ENCODE results near the gene SLC25A40.
"Not testable (repeated sequence)": the region's sequence is repeated elsewhere in the genome, so short reads cannot be mapped to it uniquely, and the experiment has no call there.

Gene SLC25A40

GRCh38 chr7:87876040-87876868 lies at the start of gene SLC25A40, which contains the start of gene DBF4:
Gene SLC25A40 (minus strand): TSS chr7:87876360. CDS start chr7:87858727, 17,633 bp downstream.
Gene DBF4 (plus strand): TSS chr7:87876493. CDS start chr7:87876733, 240 bp downstream.
- peak; percentile 66 for DNase-seq

GRCh38 chr7:87922759-87923395 lies 46.7 kb upstream of the SLC25A40 start:
- not testable (repeated sequence) for DNase-seq

GRCh38 chr7:87920578-87920977 lies 44.4 kb upstream of the SLC25A40 start:
- DNase-seq, result no peak

GRCh38 chr7:87919875-87920274 lies 43.7 kb upstream of the SLC25A40 start:
- no peak for DNase-seq

- DNase-seq, result no peak
These were observed 42.6 kb upstream of the SLC25A40 start for GRCh38 chr7:87918740-87919139.

GRCh38 chr7:87912121-87912520 lies 36.0 kb upstream of the SLC25A40 start:
- no peak for DNase-seq

GRCh38 chr7:87908814-87909213 lies 32.7 kb upstream of the SLC25A40 start:
- DNase-seq, result not testable (repeated sequence)

- DNase-seq, result not testable (repeated sequence)
These were observed 31.2 kb upstream of the SLC25A40 start for GRCh38 chr7:87907136-87907906.

- no peak for DNase-seq
These were observed 23.1 kb upstream of the SLC25A40 start for GRCh38 chr7:87899255-87899654.

- no peak for DNase-seq
These were observed 19.2 kb upstream of the SLC25A40 start for GRCh38 chr7:87895363-87895762.

- no peak for DNase-seq
These were observed 10.7 kb upstream of the SLC25A40 start for GRCh38 chr7:87886875-87887274.

GRCh38 chr7:87885018-87885417 lies 8.9 kb upstream of the SLC25A40 start:
- DNase-seq, result no peak

GRCh38 chr7:87882151-87882937 lies 6.2 kb upstream of the SLC25A40 start:
- DNase-seq, result no peak

- DNase-seq, result no peak
These were observed 2.1 kb upstream of the SLC25A40 start for GRCh38 chr7:87878208-87878735.

- DNase-seq, result no peak
These were observed 1.3 kb upstream of the SLC25A40 start for GRCh38 chr7:87877366-87878040.

- DNase-seq, result no peak
These were observed 692 bp upstream of the SLC25A40 start for GRCh38 chr7:87876869-87877234.

GRCh38 chr7:87875151-87876039 lies 765 bp downstream of the SLC25A40 start:
- DNase-seq, result no peak

GRCh38 chr7:87874066-87874465 lies 2.1 kb downstream of the SLC25A40 start:
- DNase-seq, result peak; percentile 85

- DNase-seq, result not testable (repeated sequence)
These were observed 2.8 kb downstream of the SLC25A40 start for GRCh38 chr7:87873328-87873727.

- DNase-seq, result no peak
These were observed 3.8 kb downstream of the SLC25A40 start for GRCh38 chr7:87872346-87872745.

GRCh38 chr7:87870471-87870870 lies 5.7 kb downstream of the SLC25A40 start:
- DNase-seq, result no peak
